Measurements from ENCODE around the gene RIPK4.

Gene RIPK4

DNA sequence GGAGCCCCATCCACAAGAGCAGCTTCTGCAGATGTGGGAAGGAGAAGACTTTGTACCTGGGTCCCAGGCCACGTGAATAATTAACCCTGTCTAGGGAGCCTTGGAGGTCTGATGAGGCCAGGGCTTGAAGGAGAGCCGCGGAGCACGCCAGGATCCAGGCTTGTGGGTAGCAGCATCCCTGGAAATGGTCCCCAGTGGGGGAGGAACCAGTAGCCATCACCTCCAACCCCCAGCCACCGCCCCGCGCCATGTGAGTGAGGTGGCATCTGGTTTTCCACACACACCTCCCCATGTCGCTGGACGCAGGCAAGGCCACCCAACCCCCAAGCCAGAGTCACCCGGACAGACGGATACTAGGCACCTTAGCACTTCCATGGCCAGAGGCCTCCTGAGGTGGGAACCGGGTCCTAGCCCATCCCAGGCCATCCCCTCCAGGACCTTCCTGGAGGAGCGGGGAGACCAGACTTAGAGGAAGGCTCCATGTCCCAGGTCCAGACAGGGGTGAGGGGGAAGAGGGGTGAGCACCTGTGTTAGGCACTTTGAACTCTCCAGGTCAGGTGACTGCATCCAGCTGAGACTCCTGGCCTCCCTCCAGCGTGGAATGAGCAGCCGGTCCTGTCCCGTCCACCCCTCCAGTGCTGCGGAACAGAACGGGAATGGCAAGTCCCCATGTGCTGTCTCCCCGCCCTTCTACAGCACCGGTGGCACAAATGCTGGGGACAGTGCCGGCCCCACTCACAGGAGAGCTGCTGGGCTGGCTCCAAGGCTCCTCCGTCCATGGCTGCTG is 53.2 kb downstream of the RIPK4 start:
- H3K4me3 ChIP-seq (ENCODE audit: low read length) = no peak overlapping the region
- TF ChIP-seq, protein P1, sequence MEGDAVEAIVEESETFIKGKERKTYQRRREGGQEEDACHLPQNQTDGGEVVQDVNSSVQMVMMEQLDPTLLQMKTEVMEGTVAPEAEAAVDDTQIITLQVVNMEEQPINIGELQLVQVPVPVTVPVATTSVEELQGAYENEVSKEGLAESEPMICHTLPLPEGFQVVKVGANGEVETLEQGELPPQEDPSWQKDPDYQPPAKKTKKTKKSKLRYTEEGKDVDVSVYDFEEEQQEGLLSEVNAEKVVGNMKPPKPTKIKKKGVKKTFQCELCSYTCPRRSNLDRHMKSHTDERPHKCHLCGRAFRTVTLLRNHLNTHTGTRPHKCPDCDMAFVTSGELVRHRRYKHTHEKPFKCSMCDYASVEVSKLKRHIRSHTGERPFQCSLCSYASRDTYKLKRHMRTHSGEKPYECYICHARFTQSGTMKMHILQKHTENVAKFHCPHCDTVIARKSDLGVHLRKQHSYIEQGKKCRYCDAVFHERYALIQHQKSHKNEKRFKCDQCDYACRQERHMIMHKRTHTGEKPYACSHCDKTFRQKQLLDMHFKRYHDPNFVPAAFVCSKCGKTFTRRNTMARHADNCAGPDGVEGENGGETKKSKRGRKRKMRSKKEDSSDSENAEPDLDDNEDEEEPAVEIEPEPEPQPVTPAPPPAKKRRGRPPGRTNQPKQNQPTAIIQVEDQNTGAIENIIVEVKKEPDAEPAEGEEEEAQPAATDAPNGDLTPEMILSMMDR (conservative IDR thresholded peaks at IDR 0.05; ENCODE audit: low read depth, low read length) = no peak
- DNase-seq (ENCODE audit: low read depth) = no peak

DNA sequence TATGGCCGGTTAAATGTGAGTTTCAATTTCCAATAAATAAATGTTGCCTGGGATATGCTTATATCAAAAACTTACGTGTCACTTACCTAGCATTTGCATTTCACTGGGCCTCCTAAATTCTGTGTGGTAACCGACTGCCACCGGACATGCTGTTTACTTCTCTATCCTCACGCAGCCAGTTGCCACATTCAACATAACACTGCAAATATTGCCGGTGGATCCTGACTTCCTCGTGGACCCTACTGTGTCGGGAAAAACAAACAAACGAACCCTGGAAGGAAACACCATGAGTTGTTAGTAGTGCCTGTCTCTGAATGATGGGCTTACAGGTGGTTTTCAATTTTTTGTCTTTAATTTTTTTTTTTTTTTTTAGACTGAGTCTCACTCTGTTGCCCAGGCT is 54.1 kb downstream of the RIPK4 start:
- no peak for DNase-seq (ENCODE audit: low read depth)
- H3K4me3 ChIP-seq (ENCODE audit: low read length) = no peak overlapping the region
- TF ChIP-seq, protein P1 (conservative IDR thresholded peaks at IDR 0.05; ENCODE audit: low read depth, low read length) = no peak

DNA sequence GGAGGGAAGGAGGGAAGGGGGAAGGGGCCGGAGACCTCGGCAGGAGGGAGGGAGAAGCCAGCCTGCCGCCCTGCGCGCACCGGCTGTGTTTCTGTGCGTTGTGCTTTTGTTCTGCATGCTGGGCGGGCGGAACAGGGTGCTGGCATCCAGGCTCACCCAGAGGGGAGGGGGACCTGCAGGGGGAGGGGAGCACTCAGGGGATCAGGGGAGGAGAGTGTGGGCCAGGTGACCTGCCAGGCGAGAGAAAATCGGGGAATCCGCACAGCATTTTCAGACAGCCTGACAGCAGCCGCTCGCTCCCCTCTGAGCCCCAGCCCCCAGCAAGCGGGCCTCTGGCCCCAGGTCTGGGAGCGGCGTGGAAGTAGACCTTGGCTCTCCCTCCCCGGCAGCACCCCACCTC is 54.7 kb downstream of the RIPK4 start:
- no peak for DNase-seq (ENCODE audit: low read depth)
- TF ChIP-seq, protein P1 (conservative IDR thresholded peaks at IDR 0.05; ENCODE audit: low read depth, low read length) = no peak
- no peak overlapping the region for H3K4me3 ChIP-seq (ENCODE audit: low read length)

DNA sequence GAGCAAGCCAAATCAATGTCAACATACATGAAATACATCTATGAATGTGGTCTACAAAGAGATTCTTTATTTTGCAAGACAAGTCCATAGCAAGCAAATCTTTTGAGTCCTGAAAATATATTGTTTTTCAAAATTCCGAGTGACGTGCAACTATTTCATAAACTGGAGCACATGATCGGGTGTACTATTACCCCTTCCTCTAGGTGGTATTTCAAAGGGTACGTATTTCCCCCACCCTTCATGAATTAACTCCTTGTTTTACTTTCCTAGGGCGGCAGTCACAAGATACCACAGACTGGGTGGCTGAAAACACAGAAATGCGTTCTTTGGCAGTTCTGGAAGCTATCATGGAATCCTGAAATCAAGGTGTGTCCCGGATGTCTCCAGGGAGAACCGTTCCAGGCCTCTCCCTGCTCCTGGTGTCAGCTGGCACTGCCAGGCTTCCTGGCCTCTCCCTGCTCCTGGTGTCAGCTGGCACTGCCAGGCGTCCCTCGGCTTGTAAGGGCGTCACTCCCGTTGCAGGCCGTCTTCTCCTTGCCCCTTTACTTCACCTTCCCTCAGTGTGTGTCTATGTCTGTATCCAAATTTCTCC is 55.3 kb downstream of the RIPK4 start:
- DNase-seq (ENCODE audit: low read depth) = peak; percentile 66
- H3K4me3 ChIP-seq (ENCODE audit: low read length) = no peak overlapping the region
- TF ChIP-seq, protein P1 (conservative IDR thresholded peaks at IDR 0.05; ENCODE audit: low read depth, low read length) = no peak

DNA sequence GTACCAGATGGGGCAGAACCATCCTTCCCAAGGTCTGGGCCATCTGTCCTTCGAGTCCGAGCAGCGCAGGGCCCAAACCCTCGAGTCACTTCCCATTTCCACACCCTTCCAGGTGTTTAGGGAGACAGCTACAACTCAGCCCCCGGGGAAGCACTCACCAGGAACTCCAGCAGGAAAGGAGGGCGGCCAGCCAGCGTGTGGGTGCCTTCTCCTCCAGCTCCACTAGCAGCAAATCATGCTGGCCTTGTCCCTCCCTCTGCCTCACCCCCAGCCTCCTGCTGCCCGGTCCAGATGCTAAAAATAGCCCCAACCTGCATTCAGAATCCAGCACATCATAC is 56.1 kb downstream of the RIPK4 start:
- DNase-seq (ENCODE audit: low read depth) = no peak
- TF ChIP-seq, protein P1 (conservative IDR thresholded peaks at IDR 0.05; ENCODE audit: low read depth, low read length) = no peak
- H3K4me3 ChIP-seq (ENCODE audit: low read length) = no peak overlapping the region

DNA sequence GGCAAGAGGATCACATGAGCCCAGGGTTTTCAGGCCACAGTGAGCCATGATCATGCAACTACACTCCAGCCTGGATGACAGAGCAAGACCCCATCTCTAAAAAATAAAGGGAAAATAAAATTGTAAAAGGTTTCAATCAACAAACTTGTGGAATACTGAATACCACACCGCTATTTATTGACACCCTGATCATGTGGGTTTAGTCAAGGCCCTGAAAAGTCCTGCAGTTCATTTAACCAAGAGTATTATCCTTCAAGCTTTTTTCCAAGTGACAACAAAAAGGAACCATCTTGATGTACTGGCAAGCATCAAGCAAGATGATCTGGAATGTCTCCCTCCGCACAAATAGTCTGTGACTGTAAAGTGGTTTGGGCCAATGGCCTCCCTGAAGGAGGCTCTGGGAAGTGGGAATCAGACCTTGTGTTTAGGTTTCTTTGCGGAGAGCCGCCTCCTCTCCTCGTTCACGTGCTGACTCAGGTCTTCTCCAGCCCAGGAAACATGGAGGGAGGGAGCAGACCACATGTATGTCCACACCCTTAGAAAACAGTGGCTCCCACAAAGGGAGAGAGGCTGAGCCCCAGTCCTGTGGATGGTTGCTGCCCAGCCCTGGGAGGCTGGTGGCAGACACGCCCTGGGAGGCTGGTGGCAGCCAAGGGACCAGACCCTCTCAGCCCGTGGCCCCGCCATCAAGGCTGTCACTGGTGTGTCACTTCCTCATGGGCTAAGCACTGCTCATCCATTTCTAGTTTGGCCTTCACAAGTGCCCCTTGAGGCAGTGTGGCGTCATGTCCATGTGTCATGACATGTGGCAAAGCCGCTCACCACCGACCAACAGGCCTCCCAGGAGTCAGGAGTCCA is 56.7 kb downstream of the RIPK4 start:
- TF ChIP-seq, protein P1 (conservative IDR thresholded peaks at IDR 0.05; ENCODE audit: low read depth, low read length) = no peak
- DNase-seq (ENCODE audit: low read depth) = no peak
- no peak overlapping the region for H3K4me3 ChIP-seq (ENCODE audit: low read length)
